Heart right ventricle (tissue), 16 donors: ENCODE measurements around the gene NR4A1. TPM values are rescaled to one million over a fixed set of nuclear protein-coding genes. Genes with fewer than 3 reads are reported as not detected.

ENCODE experiments used
- ATAC-seq, 8 donors: fragments of 200-7000 bp; cut with Tn5 transposase; one replicate each; pipeline ENCODE4 v1.9.1; 2020; ENCODE audit warnings: mild to moderate bottlenecking in 8 of 8, moderate library complexity in 8 of 8, moderate number of reproducible peaks in 1 of 8
- DNase-seq, 2 donors: peaks; one replicate each; pipeline ENCODE4 v3.0.0-alpha.2; 2020
- H3K27ac ChIP-seq, 10 donors: fragments of 200-600 bp; sonication (generic) in 2 of 10; one replicate each; pipeline versions ENCODE4 v1.5.0 to v1.8.0; 2020 to 2022; ENCODE audit warnings: mild to moderate bottlenecking in 3 of 10
- H3K27me3 ChIP-seq, 7 donors: fragments of 200-600 bp; one replicate each; pipeline ENCODE4 v1.8.0; 2021 to 2022; ENCODE audit warnings: mild to moderate bottlenecking in 2 of 7
- H3K36me3 ChIP-seq, 9 donors: fragments of 200-600 bp; sonication (generic) in 1 of 9; one replicate each; pipeline versions ENCODE4 v1.5.0 to v1.8.0; 2020 to 2022; ENCODE audit warnings: mild to moderate bottlenecking in 2 of 9
- H3K4me1 ChIP-seq, 9 donors: fragments of 200-600 bp; sonication (generic) in 1 of 9; one replicate each; pipeline versions ENCODE4 v1.5.0 to v1.8.0; 2020 to 2022; ENCODE audit warnings: mild to moderate bottlenecking in 4 of 9
- H3K4me3 ChIP-seq, 10 donors: fragments of 200-600 bp; sonication (generic) in 2 of 10; one replicate each; pipeline versions ENCODE4 v1.5.0 to v1.8.0; 2020 to 2022; ENCODE audit warnings: mild to moderate bottlenecking in 7 of 10, moderate library complexity in 2 of 10
- H3K9me3 ChIP-seq, 11 donors: fragments of 200-600 bp in 10 of 11; sonication (generic) in 2 of 11; one replicate each; pipeline versions ENCODE4 v1.5.0 to v1.8.0; 2013 to 2022; ENCODE audit warnings: mild to moderate bottlenecking in 2 of 11, control low read depth in 1 of 11, moderate library complexity in 1 of 11
- CTCF ChIP-seq, 9 donors: fragments of 200-600 bp; sonication (generic) in 2 of 9; IDR thresholded peaks; one replicate each; pipeline versions ENCODE4 v1.5.0 to v1.8.0; 2021 to 2022; ENCODE audit warnings: antibody characterized with exemption in 9 of 9, mild to moderate bottlenecking in 5 of 9, moderate library complexity in 1 of 9
- WGBS, 2 donors: extraction: QIAGEN DNeasy Blood & Tissue Kit; methylation state at CpG; one replicate each; pipeline ENCODE4 v1.1.7; 2013; ENCODE audit warnings: inconsistent platforms in 1 of 2; 5-methylcytosine and 5-hydroxymethylcytosine counted together
- intact Hi-C, 10 donors: fragments of 100-400 bp; cut with DNase I; formaldehyde crosslinking; loops; one replicate each; pipeline versions ENCODE4 v1.11.1 to v1.14.2; 2022
- polyA plus RNA-seq, 2 donors: library from polyadenylated mRNA; stranded (reverse); fragments of 200-250 nt; gene quantifications; one replicate each; pipeline ENCODE4 v1.2.3, GENCODE V29; 2013
- total RNA-seq, 10 donors: library from RNA; stranded (reverse); fragmentation: NEBNext Ultra II Directional in 3 of 10; extraction: Animal tissue kit (Norgen Biotek cat#: 25700) in 3 of 10; gene quantifications; one replicate each; pipeline versions ENCODE4 v1.2.1 to v1.2.4, GENCODE V29; 2021 to 2023
- donor health status: Arrhythmogenic right ventricular cardiomyopathy.
- donor health status: ischemic (EF 13 %, LVEDD 7.1; RV severe dilation, severe dysfunction).
- donor health status: healthy with polysubstance abuse.
- donor health status: DM: no; HTN: yes; CAD: no.
- donor health status: DM: no; HTN: no; CAD: no.
- donor health status: ischemic (EF 25% LVEDD 6.9; RV normal size, moderate dysfunction).
- donor health status: ischemic (EF 25% LVEDD 5.7; RV mildly dilated, moderate dysfunction).
- donor health status: healthy.
- donor health status: DM: yes; HTN: yes; CAD: no.
- donor health status: Ischemic cardiomyopathy.
- donor health status: ischemic (EF 35%, LVEDD 5.7; RV mildly dilated, moderate dysfunction).
- donor health status: nonischemic (EF 11% LVEDD 7.7; RV severe dilation, severe dysfunction).
- donor health status: DM: yes; HTN: yes; CAD: no.
- donor health status: PGD.
- donor health status: ischemic (EF 29% LVEDD 5.4; RV normal size, mild dysfunction).
- donor health status: nonischemic (EF 23%, LVEDD 6.1; RV moderate dilation, normal function).

Gene NR4A1
- total and polyA plus RNA-seq, 12 donors, result 34.6 to 588 (median 99.0) TPM

DNA sequence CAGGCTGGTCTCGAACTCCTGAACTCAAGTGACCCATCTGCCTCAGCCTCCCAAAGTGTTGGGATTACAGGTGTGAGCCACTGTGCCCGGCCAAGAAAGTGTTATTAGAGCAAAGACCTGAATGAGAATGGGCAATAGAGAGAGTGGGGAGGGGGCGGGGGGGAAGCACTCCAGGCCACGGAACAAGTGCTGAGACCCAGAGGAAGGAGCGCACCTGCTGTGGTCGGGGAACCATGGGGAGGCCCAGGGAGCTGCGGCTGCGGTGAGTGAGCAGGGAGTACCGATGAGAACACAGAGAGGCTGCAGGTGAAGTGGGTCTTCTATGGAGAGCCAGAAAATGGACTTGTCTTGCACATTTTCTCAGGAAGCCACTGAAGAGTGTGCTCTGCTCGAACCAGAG is 39.0 kb downstream of the NR4A1 start:
- Histone ChIP-seq H3K9me3 (no peaks in the 10 kb centered on the region), H3K27me3 (peaks cover 0 to 44% (median 27%) of the 10 kb centered on the region in 7 donors), H3K27ac (no peak overlapping the region), H3K36me3 (no peaks in the 10 kb centered on the region), H3K4me1 (no peaks in the 10 kb centered on the region), H3K4me3 (no peak overlapping the region)
- DNase-seq, result no peak
- 73 to 78% methylated on average over 10 of the region's 10 CpGs for WGBS, 2 donors
- intact Hi-C loops, result no loop called here
- TF ChIP-seq CTCF (IDR thresholded peaks at IDR 0.05), result no peak
- no peak for ATAC-seq

DNA sequence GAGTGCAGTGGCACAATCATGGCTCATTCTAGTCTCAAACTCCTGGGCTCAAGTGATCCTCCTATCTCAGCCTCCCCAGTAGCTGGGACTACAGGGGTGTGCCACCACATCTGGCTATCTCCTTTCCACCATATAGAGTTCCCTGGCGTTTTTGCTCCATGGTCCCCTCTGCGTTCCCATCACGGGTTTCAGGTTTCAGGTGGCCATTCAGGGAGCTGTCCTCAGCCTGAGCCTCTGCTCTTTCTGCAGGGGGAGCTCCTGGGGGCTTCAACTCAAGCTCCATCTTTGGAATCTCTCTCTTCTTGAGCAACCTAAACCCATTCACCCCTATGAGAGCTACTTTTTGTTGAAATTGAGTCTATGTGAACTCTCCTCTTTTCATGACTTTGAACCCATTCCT is 39.8 kb downstream of the NR4A1 start:
- H3K4me1 ChIP-seq, result no peaks in the 10 kb centered on the region
- TF ChIP-seq CTCF (IDR thresholded peaks at IDR 0.05), result no peak
- H3K9me3 ChIP-seq, result no peaks in the 10 kb centered on the region
- DNase-seq (no peak), ATAC-seq (no peak)
- no peak overlapping the region for H3K27ac ChIP-seq
- no peaks in the 10 kb centered on the region for H3K36me3 ChIP-seq
- intact Hi-C loops, result no loop called here
- WGBS, 2 donors, result 18 to 24% methylated on average over 3 of the region's 3 CpGs
- H3K27me3 ChIP-seq, result peaks cover 0 to 41% (median 27%) of the 10 kb centered on the region in 7 donors
- no peak overlapping the region for H3K4me3 ChIP-seq

- intact Hi-C loops, result no loop called here
- H3K4me1 ChIP-seq, result no peaks in the 10 kb centered on the region
- TF ChIP-seq CTCF (IDR thresholded peaks at IDR 0.05), result no peak
- H3K27ac ChIP-seq, result no peak overlapping the region
- ATAC-seq, result no peak
- no peak for DNase-seq
- 77 to 80% methylated on average over 8 of the region's 8 CpGs for WGBS, 2 donors
- H3K9me3 ChIP-seq, result no peaks in the 10 kb centered on the region
- H3K27me3 ChIP-seq, result peaks cover 0 to 41% (median 27%) of the 10 kb centered on the region in 7 donors
- H3K4me3 ChIP-seq, result no peak overlapping the region
- no peaks in the 10 kb centered on the region for H3K36me3 ChIP-seq
These were observed 40.6 kb downstream of the NR4A1 start for GRCh38 chr12:52091869-52092268.

DNA sequence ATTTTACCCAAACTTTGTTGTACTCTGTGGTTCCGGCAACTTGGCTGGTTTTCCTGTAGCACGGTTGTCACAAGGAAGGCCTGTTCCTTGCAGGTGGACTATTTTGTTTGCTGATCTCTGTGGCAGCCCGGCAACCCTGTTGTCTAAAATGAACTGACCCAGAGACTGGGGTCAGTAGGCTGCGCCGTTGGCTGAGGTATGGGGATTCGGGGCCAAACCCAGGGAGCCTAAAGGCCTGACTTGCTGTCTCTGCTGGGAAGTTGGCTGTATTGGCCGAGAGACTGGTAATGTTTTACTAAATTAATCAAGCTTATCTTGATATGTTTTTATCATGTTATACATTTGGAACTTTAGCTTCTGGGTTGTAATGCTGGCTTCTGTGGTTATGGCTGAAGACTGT is 42.1 kb downstream of the NR4A1 start:
- no peak for DNase-seq
- H3K4me1 ChIP-seq, result no peaks in the 10 kb centered on the region
- no peaks in the 10 kb centered on the region for H3K9me3 ChIP-seq
- intact Hi-C loops, result no loop called here
- ATAC-seq, result no peak
- no peak overlapping the region for H3K27ac ChIP-seq
- no peaks in the 10 kb centered on the region for H3K36me3 ChIP-seq
- peaks cover 0 to 43% (median 27%) of the 10 kb centered on the region in 7 donors for H3K27me3 ChIP-seq
- no peak overlapping the region for H3K4me3 ChIP-seq
- no peak for TF ChIP-seq CTCF (IDR thresholded peaks at IDR 0.05)
- WGBS, 2 donors, result 84 to 87% methylated on average over 7 of the region's 7 CpGs
